HepG2 (cell line): Measurements from ENCODE around the gene INTS14. TPM values are rescaled to one million over a fixed set of nuclear protein-coding genes. Genes with fewer than 3 reads are reported as not detected.

Experiments
- ATAC-seq: fragments of 200-7000 bp; cut with Tn5 transposase; 3 replicates; pipeline ENCODE4 v1.9.1; 2020; ENCODE audit warnings: mild to moderate bottlenecking, moderate library complexity
- BruUV-seq: library from RNA; stranded (reverse); fragments of 400-500 nt; replicated peaks from 2 replicates; lab custom pipeline; 2021; lab: Mats Ljungman, UMichigan
- CTCF ChIA-PET: fragments of 300-600 bp; formaldehyde crosslinking; extraction: SDS; loops from one replicate; lab custom pipeline; 2021; ENCODE audit warnings: low total read pairs, inconsistent platforms, low intra/inter-chr PET ratio; lab: Yijun Ruan, JAX
- POLR2A ChIA-PET: fragments of 350-600 bp; sonication (Branson Sonifier 250); formaldehyde crosslinking; loops from one replicate; lab custom pipeline; 2020; ENCODE audit warnings: antibody characterized with exemption, inconsistent platforms; lab: Yijun Ruan, JAX
- DNase-seq: peaks from one replicate; pipeline ENCODE4 v3.0.0-alpha.2; 2015; ENCODE audit warnings: low spot score
- FAIRE-seq: peaks from 3 replicates; lab custom pipeline; 2011; peaks lifted over from hg19 to GRCh38; lab: Jason Lieb, UNC
- H2AFZ ChIP-seq: one replicate; pipeline ENCODE4 v1.6.1; 2011; ENCODE audit warnings: low read length, inconsistent platforms
- H3K27ac ChIP-seq: fragments of 300-600 bp; 3 replicates; pipeline ENCODE4 v1.8.0; 2011; ENCODE audit warnings: mixed run types, mild to moderate bottlenecking, mixed read lengths, low read length, inconsistent platforms; ENCODE audit not compliant: insufficient read depth; ENCODE audit errors: extremely low read length
- H3K27me3 ChIP-seq, 2 experiments: fragments of 200-600 bp in 1 of 2; 2 replicates in 1 of 2; 3 replicates in 1 of 2; pipeline versions ENCODE4 v1.6.0 to v1.8.0; 2011; ENCODE audit warnings: low read length in 2 of 2, mild to moderate bottlenecking in 2 of 2, moderate library complexity in 2 of 2, inconsistent platforms in 1 of 2; ENCODE audit not compliant: insufficient read depth in 2 of 2, control insufficient read depth in 1 of 2
- H3K36me3 ChIP-seq, 2 experiments: fragments of 200-600 bp in 1 of 2; replicated peaks in 1 of 2; 2 replicates in 1 of 2; 3 replicates in 1 of 2; pipeline versions ENCODE4 v1.5.1 to v1.8.0; 2011; ENCODE audit warnings: low read length in 2 of 2, inconsistent platforms in 1 of 2; ENCODE audit not compliant: insufficient read depth in 2 of 2, control insufficient read depth in 1 of 2
- H3K4me1 ChIP-seq: 2 replicates; pipeline ENCODE4 v1.5.1; 2012; ENCODE audit warnings: low read length, inconsistent platforms; ENCODE audit not compliant: insufficient read depth
- H3K4me2 ChIP-seq: 2 replicates; pipeline ENCODE4 v1.6.0; 2011; ENCODE audit warnings: low read depth, low read length, inconsistent platforms
- H3K4me3 ChIP-seq, 3 experiments: fragments of 200-600 bp in 1 of 3; sonication (generic), shearing (Covaris generic) in 1 of 3; replicated peaks in 1 of 3; 2 replicates each; pipeline ENCODE4 v1.5.1; 2011 to 2016; ENCODE audit warnings: low read length in 3 of 3, inconsistent platforms in 2 of 3, low read depth in 2 of 3, mild to moderate bottlenecking in 2 of 3, control low read depth in 1 of 3, mixed read lengths in 1 of 3; ENCODE audit not compliant: insufficient read depth in 1 of 3
- H3K79me2 ChIP-seq: one replicate; pipeline ENCODE4 v1.6.1; 2011; ENCODE audit warnings: low read length, inconsistent platforms; ENCODE audit not compliant: insufficient read depth
- H3K9ac ChIP-seq: 2 replicates; pipeline ENCODE4 v1.6.0; 2011; ENCODE audit warnings: mild to moderate bottlenecking, low read depth, low read length, inconsistent platforms; ENCODE audit not compliant: insufficient read depth
- H3K9me3 ChIP-seq: 2 replicates; pipeline ENCODE4 v1.5.1; 2012; ENCODE audit warnings: mild to moderate bottlenecking, low read length
- H4K20me1 ChIP-seq: 2 replicates; pipeline ENCODE4 v1.6.0; 2011; ENCODE audit warnings: inconsistent platforms, mild to moderate bottlenecking, low read length, moderate library complexity; ENCODE audit not compliant: insufficient read depth
- BORCS8-MEF2B ChIP-seq: sonication (generic); formaldehyde crosslinking; IDR thresholded peaks from 2 replicates; pipeline ENCODE4 v1.8.0; 2022; ENCODE audit warnings: mild to moderate bottlenecking, missing genetic modification reagents
- HMG20B ChIP-seq: conservative IDR thresholded peaks from 2 replicates; pipeline ENCODE4 v1.6.1; 2016; ENCODE audit warnings: missing genetic modification reagents, missing compliant biosample characterization
- RAD21 ChIP-seq: fragments of 450-650 bp; formaldehyde crosslinking; IDR thresholded peaks from 2 replicates; pipeline ENCODE4 v1.5.0; 2020; ENCODE audit warnings: mild to moderate bottlenecking
- ZNF33B ChIP-seq: sonication (generic); formaldehyde crosslinking; IDR thresholded peaks from 2 replicates; pipeline ENCODE4 v1.5.1; 2020; ENCODE audit warnings: mild to moderate bottlenecking, missing genetic modification reagents
- ZNF878 ChIP-seq: sonication (generic); formaldehyde crosslinking; IDR thresholded peaks from 2 replicates; pipeline ENCODE4 v1.8.1; 2023; ENCODE audit warnings: mild to moderate bottlenecking, missing genetic modification reagents, moderate library complexity
- WGBS: methylation state at CpG from one replicate; pipeline ENCODE4 v1.1.6; 2017; ENCODE audit warnings: low lambda C conversion rate; 5-methylcytosine and 5-hydroxymethylcytosine counted together
- in situ Hi-C: cut with HindIII; loops from 2 replicates; pipeline ENCODE4 v1.10.0; 2017; ENCODE audit warnings: low pct_unique_long_range_greater_than_20kb; ENCODE audit not compliant: extremely low pct_ligation_motif_present
- intact Hi-C: fragments of 100-400 bp; cut with micrococcal nuclease; formaldehyde crosslinking; loops from one replicate; pipeline ENCODE4 v1.10.0; 2022; ENCODE audit not compliant: unreplicated experiment
- polyA plus RNA-seq, 8 experiments: library from polyadenylated mRNA; depleted of rRNA in 3 of 8; stranded (reverse) in 7 of 8; unstranded in 1 of 8; fragments of >200 nt; fragmentation: Illumina TruSeq in 4 of 8; extraction: Trizol in 4 of 8; gene quantifications; 2 replicates each; pipeline versions ENCODE4 v1.2.1 to v1.2.3, GENCODE V29; 2011 to 2016; ENCODE audit warnings: low read depth in 4 of 8, missing spikeins in 1 of 8, mixed read lengths in 1 of 8; ENCODE audit not compliant: insufficient read depth in 1 of 8
- total RNA-seq, 5 experiments: library from RNA; depleted of rRNA; stranded (reverse); fragments of >200 nt; fragmentation: Illumina TruSeq; extraction: Trizol; gene quantifications; 2 replicates each; pipeline ENCODE4 v1.2.3, GENCODE V29; 2016; ENCODE audit warnings: low read depth in 1 of 5
- TF ChIP-seq, protein P1 (sequence below), 2 experiments: fragments of 450-650 bp in 1 of 2; sonication (generic) in 1 of 2; formaldehyde crosslinking in 1 of 2; IDR thresholded peaks; 2 replicates each; pipeline versions ENCODE4 v1.6.1 to v1.8.0; 2016 to 2022; ENCODE audit warnings: antibody characterized with exemption in 1 of 2, mild to moderate bottlenecking in 1 of 2, missing genetic modification reagents in 1 of 2
- TF ChIP-seq, protein P2 (sequence below): sonication (generic); formaldehyde crosslinking; IDR thresholded peaks from 2 replicates; pipeline ENCODE4 v1.4.0; 2020; ENCODE audit warnings: missing genetic modification reagents
- TF ChIP-seq, protein P3 (sequence below): sonication (generic); formaldehyde crosslinking; IDR thresholded peaks from 2 replicates; pipeline ENCODE4 v1.4.0; 2020; ENCODE audit warnings: missing genetic modification reagents; ENCODE audit errors: not compliant biosample characterization

The INTS14 gene
- total and polyA plus RNA-seq, 2 of the 13 experiments (the other 11 are each of a cell fraction or from before 2014, with no cell fraction given): 41.4 to 52.0 TPM

DNA sequence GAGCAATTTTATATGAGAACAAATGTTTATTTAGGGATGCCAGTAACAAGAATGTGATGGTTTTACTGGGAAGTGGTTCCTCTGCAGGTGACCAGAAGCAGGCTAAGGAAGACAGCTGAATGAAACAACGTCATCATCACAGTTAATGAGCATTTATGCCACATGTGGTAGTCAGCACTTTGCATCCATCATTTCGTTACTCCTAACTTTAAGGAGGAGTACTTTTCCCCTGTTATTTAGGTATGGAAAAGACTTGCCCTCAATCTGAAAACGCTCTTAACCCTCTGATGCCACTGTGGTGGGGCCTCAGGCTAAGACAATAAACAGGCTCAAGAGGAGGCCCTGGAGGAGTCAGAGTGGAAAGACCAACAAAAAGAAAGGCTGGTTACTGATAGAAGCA is 31.2 kb downstream of the INTS14 start:
- FAIRE-seq (no peak), ATAC-seq (no peak; the same call in 1 of the 3 replicates), DNase-seq (no peak)
- Histone ChIP-seq H2AFZ (no peak overlapping the region), H4K20me1 (no peaks in the 10 kb centered on the region), H3K27ac (no peak overlapping the region), H3K27me3 (no peaks in the 10 kb centered on the region), H3K4me2 (no peak overlapping the region), H3K4me1 (peaks cover 25% of the 10 kb centered on the region), H3K9ac (no peak overlapping the region), H3K36me3 (peaks cover 9 to 63% of the 10 kb centered on the region in 2 experiments), H3K79me2 (no peaks in the 10 kb centered on the region), H3K4me3 (no peak overlapping the region), H3K9me3 (no peaks in the 10 kb centered on the region)
- no peak for TF ChIP-seq RAD21 (CRISPR knock-in tag)
- TF ChIP-seq, protein P1, sequence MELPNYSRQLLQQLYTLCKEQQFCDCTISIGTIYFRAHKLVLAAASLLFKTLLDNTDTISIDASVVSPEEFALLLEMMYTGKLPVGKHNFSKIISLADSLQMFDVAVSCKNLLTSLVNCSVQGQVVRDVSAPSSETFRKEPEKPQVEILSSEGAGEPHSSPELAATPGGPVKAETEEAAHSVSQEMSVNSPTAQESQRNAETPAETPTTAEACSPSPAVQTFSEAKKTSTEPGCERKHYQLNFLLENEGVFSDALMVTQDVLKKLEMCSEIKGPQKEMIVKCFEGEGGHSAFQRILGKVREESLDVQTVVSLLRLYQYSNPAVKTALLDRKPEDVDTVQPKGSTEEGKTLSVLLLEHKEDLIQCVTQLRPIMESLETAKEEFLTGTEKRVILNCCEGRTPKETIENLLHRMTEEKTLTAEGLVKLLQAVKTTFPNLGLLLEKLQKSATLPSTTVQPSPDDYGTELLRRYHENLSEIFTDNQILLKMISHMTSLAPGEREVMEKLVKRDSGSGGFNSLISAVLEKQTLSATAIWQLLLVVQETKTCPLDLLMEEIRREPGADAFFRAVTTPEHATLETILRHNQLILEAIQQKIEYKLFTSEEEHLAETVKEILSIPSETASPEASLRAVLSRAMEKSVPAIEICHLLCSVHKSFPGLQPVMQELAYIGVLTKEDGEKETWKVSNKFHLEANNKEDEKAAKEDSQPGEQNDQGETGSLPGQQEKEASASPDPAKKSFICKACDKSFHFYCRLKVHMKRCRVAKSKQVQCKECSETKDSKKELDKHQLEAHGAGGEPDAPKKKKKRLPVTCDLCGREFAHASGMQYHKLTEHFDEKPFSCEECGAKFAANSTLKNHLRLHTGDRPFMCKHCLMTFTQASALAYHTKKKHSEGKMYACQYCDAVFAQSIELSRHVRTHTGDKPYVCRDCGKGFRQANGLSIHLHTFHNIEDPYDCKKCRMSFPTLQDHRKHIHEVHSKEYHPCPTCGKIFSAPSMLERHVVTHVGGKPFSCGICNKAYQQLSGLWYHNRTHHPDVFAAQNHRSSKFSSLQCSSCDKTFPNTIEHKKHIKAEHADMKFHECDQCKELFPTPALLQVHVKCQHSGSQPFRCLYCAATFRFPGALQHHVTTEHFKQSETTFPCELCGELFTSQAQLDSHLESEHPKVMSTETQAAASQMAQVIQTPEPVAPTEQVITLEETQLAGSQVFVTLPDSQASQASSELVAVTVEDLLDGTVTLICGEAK (IDR thresholded peaks at IDR 0.05): no peak
- TF ChIP-seq, protein P1 (CRISPR knock-in tag; IDR thresholded peaks at IDR 0.05): no peak
- TF ChIP-seq BORCS8-MEF2B (CRISPR knock-in tag): no peak
- no peak for TF ChIP-seq ZNF878
- no peak for TF ChIP-seq ZNF33B (CRISPR knock-in tag)
- TF ChIP-seq HMG20B (CRISPR knock-in tag): no peak
- TF ChIP-seq, protein P2, sequence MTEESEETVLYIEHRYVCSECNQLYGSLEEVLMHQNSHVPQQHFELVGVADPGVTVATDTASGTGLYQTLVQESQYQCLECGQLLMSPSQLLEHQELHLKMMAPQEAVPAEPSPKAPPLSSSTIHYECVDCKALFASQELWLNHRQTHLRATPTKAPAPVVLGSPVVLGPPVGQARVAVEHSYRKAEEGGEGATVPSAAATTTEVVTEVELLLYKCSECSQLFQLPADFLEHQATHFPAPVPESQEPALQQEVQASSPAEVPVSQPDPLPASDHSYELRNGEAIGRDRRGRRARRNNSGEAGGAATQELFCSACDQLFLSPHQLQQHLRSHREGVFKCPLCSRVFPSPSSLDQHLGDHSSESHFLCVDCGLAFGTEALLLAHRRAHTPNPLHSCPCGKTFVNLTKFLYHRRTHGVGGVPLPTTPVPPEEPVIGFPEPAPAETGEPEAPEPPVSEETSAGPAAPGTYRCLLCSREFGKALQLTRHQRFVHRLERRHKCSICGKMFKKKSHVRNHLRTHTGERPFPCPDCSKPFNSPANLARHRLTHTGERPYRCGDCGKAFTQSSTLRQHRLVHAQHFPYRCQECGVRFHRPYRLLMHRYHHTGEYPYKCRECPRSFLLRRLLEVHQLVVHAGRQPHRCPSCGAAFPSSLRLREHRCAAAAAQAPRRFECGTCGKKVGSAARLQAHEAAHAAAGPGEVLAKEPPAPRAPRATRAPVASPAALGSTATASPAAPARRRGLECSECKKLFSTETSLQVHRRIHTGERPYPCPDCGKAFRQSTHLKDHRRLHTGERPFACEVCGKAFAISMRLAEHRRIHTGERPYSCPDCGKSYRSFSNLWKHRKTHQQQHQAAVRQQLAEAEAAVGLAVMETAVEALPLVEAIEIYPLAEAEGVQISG (CRISPR knock-in tag): no peak
- TF ChIP-seq, protein P3, sequence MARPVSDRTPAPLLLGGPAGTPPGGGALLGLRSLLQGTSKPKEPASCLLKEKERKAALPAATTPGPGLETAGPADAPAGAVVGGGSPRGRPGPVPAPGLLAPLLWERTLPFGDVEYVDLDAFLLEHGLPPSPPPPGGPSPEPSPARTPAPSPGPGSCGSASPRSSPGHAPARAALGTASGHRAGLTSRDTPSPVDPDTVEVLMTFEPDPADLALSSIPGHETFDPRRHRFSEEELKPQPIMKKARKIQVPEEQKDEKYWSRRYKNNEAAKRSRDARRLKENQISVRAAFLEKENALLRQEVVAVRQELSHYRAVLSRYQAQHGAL (CRISPR knock-in tag): no peak
- in situ Hi-C loops: no loop called here
- POLR2A ChIA-PET: interaction anchor here (1.4 kb wide), 1 partner anchor 32 kb away, joined by 6 read pairs; the partner anchor contains the start of gene INTS14
- CTCF ChIA-PET: no interaction called here
- WGBS: 95% methylated on average over 3 of the region's 3 CpGs
- BruUV-seq: no TSS peak
- intact Hi-C loops: no loop called here
